PC-3 (cell line): ENCODE data around the gene CCDC136. TPM values are rescaled to one million over a fixed set of nuclear protein-coding genes. Genes with fewer than 3 reads are reported as not detected.

Experiments
- ATAC-seq: fragments of 200-7000 bp; cut with Tn5 transposase; 2 replicates; pipeline ENCODE4 v1.9.1; 2020; ENCODE audit warnings: mild to moderate bottlenecking, moderate library complexity
- BruUV-seq: library from RNA; stranded (reverse); fragments of 400-500 nt; replicated peaks from 2 replicates; lab custom pipeline; 2021; lab: Mats Ljungman, UMichigan
- CTCF ChIA-PET: fragments of 300-600 bp; sonication (Branson Sonifier 250); formaldehyde crosslinking; loops from one replicate; lab custom pipeline; 2022; ENCODE audit warnings: antibody characterized with exemption; lab: Charles Lee
- POLR2A ChIA-PET: fragments of 300-600 bp; sonication (Branson Sonifier 250); formaldehyde crosslinking; loops from one replicate; lab custom pipeline; 2022; ENCODE audit warnings: antibody characterized with exemption; ENCODE audit not compliant: unreplicated experiment; lab: Charles Lee
- DNase-seq: peaks from one replicate; pipeline ENCODE4 v3.0.0-alpha.2; 2015
- H2AFZ ChIP-seq: fragments of 300-600 bp; sonication (generic); 2 replicates; pipeline ENCODE4 v1.6.0; 2016; ENCODE audit warnings: antibody characterized with exemption, low read length
- H3F3A ChIP-seq: fragments of 300-600 bp; sonication (generic); one replicate; pipeline ENCODE4 v1.6.0; 2017; ENCODE audit warnings: antibody characterized with exemption, low read length, control low read depth, mild to moderate bottlenecking; ENCODE audit not compliant: unreplicated experiment
- H3K27ac ChIP-seq: fragments of 300-600 bp; sonication (generic); 2 replicates; pipeline ENCODE4 v1.5.1; 2016; ENCODE audit warnings: mild to moderate bottlenecking, low read length
- H3K27me3 ChIP-seq: fragments of 300-600 bp; sonication (generic); 2 replicates; pipeline ENCODE4 v1.6.1; 2016; ENCODE audit warnings: low read length, mixed read lengths
- H3K36me3 ChIP-seq: fragments of 300-600 bp; sonication (generic); 2 replicates; pipeline ENCODE4 v1.6.1; 2016; ENCODE audit warnings: low read depth, mixed run types, low read length, mixed read lengths
- H3K4me1 ChIP-seq: fragments of 300-600 bp; sonication (generic); 2 replicates; pipeline ENCODE4 v1.5.1; 2016; ENCODE audit warnings: low read length; ENCODE audit not compliant: insufficient read depth
- H3K4me2 ChIP-seq: fragments of 300-600 bp; sonication (generic); 2 replicates; pipeline ENCODE4 v1.6.0; 2016; ENCODE audit warnings: low read length
- H3K4me3 ChIP-seq: fragments of 300-600 bp; sonication (generic); 2 replicates; pipeline ENCODE4 v1.5.1; 2016; ENCODE audit warnings: mild to moderate bottlenecking, low read length, mixed read lengths
- H3K79me2 ChIP-seq: fragments of 300-600 bp; sonication (generic); 2 replicates; pipeline ENCODE4 v1.6.1; 2017; ENCODE audit warnings: low read length, mixed read lengths
- H3K9ac ChIP-seq: fragments of 300-600 bp; sonication (generic); 2 replicates; pipeline ENCODE4 v1.6.0; 2016; ENCODE audit warnings: mild to moderate bottlenecking, low read length
- H3K9me2 ChIP-seq: fragments of 300-600 bp; sonication (generic); replicated peaks from 2 replicates; pipeline ENCODE4 v1.6.1; 2016; ENCODE audit warnings: mixed run types, low read length, mixed read lengths
- H3K9me3 ChIP-seq: fragments of 300-600 bp; sonication (generic); 2 replicates; pipeline ENCODE4 v1.6.1; 2016; ENCODE audit warnings: low read length, mixed read lengths
- H4K20me1 ChIP-seq: fragments of 300-600 bp; sonication (generic); 2 replicates; pipeline ENCODE4 v1.6.1; 2016; ENCODE audit warnings: low read length, mixed read lengths
- CTCF ChIP-seq: fragments of 300-600 bp; sonication (generic); conservative IDR thresholded peaks from 2 replicates; pipeline ENCODE4 v1.5.1; 2017; ENCODE audit warnings: antibody characterized with exemption, low read depth, mild to moderate bottlenecking, low read length
- EZH2 ChIP-seq: fragments of 300-600 bp; sonication (generic); IDR thresholded peaks from one replicate; pipeline ENCODE4 v1.6.1; 2017; ENCODE audit warnings: antibody characterized with exemption, mild to moderate bottlenecking, low read length; ENCODE audit not compliant: unreplicated experiment
- EZH2phosphoT487 ChIP-seq: fragments of 300-600 bp; sonication (generic); IDR thresholded peaks from 2 replicates; pipeline ENCODE4 v1.6.1; 2018; ENCODE audit warnings: mild to moderate bottlenecking, antibody characterized with exemption, low read length, borderline replicate concordance
- intact Hi-C: fragments of 100-400 bp; cut with micrococcal nuclease; formaldehyde crosslinking; loops from 2 replicates; pipeline ENCODE4 v1.9.0; 2023
- total RNA-seq: library from RNA; depleted of rRNA; stranded (reverse); fragments of >200 nt; gene quantifications from 2 replicates; pipeline ENCODE4 v1.2.3, GENCODE V29; 2014

CCDC136 gene
- total RNA-seq, 1 experiment from 2014 or later = 10.5 TPM

GRCh38 chr7:128848289-128849155 is 56.8 kb downstream of the CCDC136 start:
- TF ChIP-seq EZH2phosphoT487 (no peak), EZH2 (no peak), CTCF (no peak)
- BruUV-seq = no TSS peak
- no peaks in the 10 kb centered on the region for H3K79me2 ChIP-seq
- H3K9ac ChIP-seq = no peak overlapping the region
- ChIA-PET POLR2A (no interaction called here), CTCF (no interaction called here)
- no peaks in the 10 kb centered on the region for H3F3A ChIP-seq
- H3K36me3 ChIP-seq = peaks cover 2% of the 10 kb centered on the region; the same call in 1 of the 2 replicates
- no peak overlapping the region for H3K4me3 ChIP-seq
- H3K9me2 ChIP-seq = no peaks in the 10 kb centered on the region
- H4K20me1 ChIP-seq = no peaks in the 10 kb centered on the region
- intact Hi-C loops = no loop called here
- no peak overlapping the region for H2AFZ ChIP-seq
- ATAC-seq = no peak
- no peaks in the 10 kb centered on the region for H3K9me3 ChIP-seq
- no peak overlapping the region for H3K27ac ChIP-seq
- no peaks in the 10 kb centered on the region for H3K27me3 ChIP-seq
- H3K4me1 ChIP-seq = no peaks in the 10 kb centered on the region
- DNase-seq = no peak
- no peak overlapping the region for H3K4me2 ChIP-seq

GRCh38 chr7:128849156-128849515 is 57.4 kb downstream of the CCDC136 start:
- no peak overlapping the region for H3K4me3 ChIP-seq
- ChIA-PET POLR2A (interaction anchor here (0.6 kb wide), 1 partner anchor 20 kb away, joined by 11 read pairs; no protein-coding TSS in a partner anchor), CTCF (interaction anchor here (0.6 kb wide), 1 partner anchor 1484 kb away, joined by 4 read pairs; no protein-coding TSS in a partner anchor)

More at GRCh38 chr7:128849156-128849515, 57.4 kb downstream of the CCDC136 start:
- Histone ChIP-seq H4K20me1 (no peaks in the 10 kb centered on the region), H3K27ac (no peak overlapping the region), H3K4me1 (no peaks in the 10 kb centered on the region), H3K9me3 (no peaks in the 10 kb centered on the region), H3K9me2 (no peaks in the 10 kb centered on the region), H3K4me2 (no peak overlapping the region), H3K79me2 (no peaks in the 10 kb centered on the region), H3F3A (no peaks in the 10 kb centered on the region), H3K27me3 (no peaks in the 10 kb centered on the region), H3K9ac (no peak overlapping the region), H3K36me3 (no peaks in the 10 kb centered on the region), H2AFZ (no peak overlapping the region)
- BruUV-seq = TSS peak; percentile 23
- intact Hi-C loops = no loop called here
- ATAC-seq (no peak), DNase-seq (no peak)
- TF ChIP-seq CTCF = no peak
- no peak for TF ChIP-seq EZH2phosphoT487
- TF ChIP-seq EZH2 = no peak
